H1 (cell line): ENCODE measurements around the gene SSU72. TPM values are rescaled to one million over a fixed set of nuclear protein-coding genes. Genes with fewer than 3 reads are reported as not detected.
A peak's percentile ranks its signal among the peaks of the same experiment; 100 is the strongest.

Experiments
- CTCF ChIA-PET: fragments of 300-600 bp; sonication (Branson Sonifier 250); formaldehyde crosslinking; loops from one replicate; lab custom pipeline; 2021; ENCODE audit not compliant: partially characterized antibody; lab: Charles Lee
- POLR2A ChIA-PET: fragments of 300-600 bp; sonication (Branson Sonifier 250); formaldehyde crosslinking; loops from one replicate; lab custom pipeline; 2021; ENCODE audit warnings: inconsistent platforms; ENCODE audit not compliant: partially characterized antibody; lab: Charles Lee
- DNase-seq, 2 experiments: peaks; one replicate each; pipeline versions ENCODE4 v3.0.0 to v3.0.0-alpha.2; 2010 to 2022; ENCODE audit warnings: low spot score in 2 of 2, low read depth in 1 of 2, mixed read lengths in 1 of 2
- FAIRE-seq: peaks from 2 replicates; lab custom pipeline; 2011; peaks lifted over from hg19 to GRCh38; lab: Jason Lieb, UNC
- H2AFZ ChIP-seq: 2 replicates; pipeline ENCODE4 v1.8.1; 2012; ENCODE audit warnings: low read length, inconsistent platforms
- H2AK5ac ChIP-seq: 2 replicates; pipeline ENCODE4 v1.6.1; 2013; ENCODE audit warnings: low read depth, low read length
- H2BK120ac ChIP-seq: replicated peaks from 2 replicates; pipeline ENCODE3; 2013; ENCODE audit warnings: low read depth, low read length, inconsistent platforms
- H2BK12ac ChIP-seq: 2 replicates; pipeline ENCODE4 v1.6.1; 2013; ENCODE audit warnings: low read depth, low read length
- H2BK15ac ChIP-seq: 2 replicates; pipeline ENCODE4 v1.6.1; 2013; ENCODE audit warnings: low read length
- H2BK20ac ChIP-seq: 2 replicates; pipeline ENCODE4 v1.6.1; 2013; ENCODE audit warnings: low read length
- H2BK5ac ChIP-seq: 2 replicates; pipeline ENCODE4 v1.6.1; 2013; ENCODE audit warnings: low read depth, low read length
- H3K14ac ChIP-seq: 2 replicates; pipeline ENCODE4 v1.6.1; 2013; ENCODE audit warnings: inconsistent platforms; ENCODE audit not compliant: insufficient read length
- H3K18ac ChIP-seq: 2 replicates; pipeline ENCODE4 v1.6.1; 2013; ENCODE audit warnings: low read length; ENCODE audit errors: extremely low read depth
- H3K23ac ChIP-seq: 2 replicates; pipeline ENCODE4 v1.6.1; 2013; ENCODE audit warnings: inconsistent platforms; ENCODE audit not compliant: insufficient read length
- H3K23me2 ChIP-seq: 2 replicates; pipeline ENCODE4 v1.6.1; 2013; ENCODE audit warnings: low read depth, low read length
- H3K27ac ChIP-seq: 2 replicates; pipeline ENCODE4 v1.6.1; 2011; ENCODE audit warnings: low read depth, low read length, inconsistent platforms
- H3K27me3 ChIP-seq, 4 experiments: replicated peaks in 1 of 4; 1 replicate in 1 of 4; 2 replicates in 3 of 4; pipeline versions ENCODE4 v1.6.1 to v1.8.1; 2011 to 2013; ENCODE audit warnings: low read length in 3 of 4, mild to moderate bottlenecking in 3 of 4, inconsistent platforms in 2 of 4, mixed read lengths in 2 of 4, moderate library complexity in 1 of 4; ENCODE audit not compliant: control insufficient read depth in 3 of 4, insufficient read depth in 3 of 4; ENCODE audit errors: extremely low read depth in 1 of 4
- H3K36me3 ChIP-seq, 4 experiments: 2 replicates each; pipeline versions ENCODE4 v1.6.1 to v1.8.1; 2011 to 2013; ENCODE audit warnings: mild to moderate bottlenecking in 4 of 4, low read length in 3 of 4, moderate library complexity in 2 of 4, control low read depth in 1 of 4, inconsistent platforms in 1 of 4; ENCODE audit not compliant: insufficient read depth in 4 of 4, control insufficient read depth in 2 of 4
- H3K4ac ChIP-seq: replicated peaks from 2 replicates; pipeline ENCODE3; 2013; ENCODE audit warnings: low read length, low read depth, mixed read lengths, inconsistent platforms; ENCODE audit not compliant: insufficient read length
- H3K4me1 ChIP-seq, 4 experiments: replicated peaks in 1 of 4; 1 replicate in 1 of 4; 2 replicates in 3 of 4; pipeline versions ENCODE4 v1.6.1 to v1.8.1; 2011 to 2013; ENCODE audit warnings: low read length in 3 of 4, inconsistent platforms in 2 of 4, mixed read lengths in 1 of 4; ENCODE audit not compliant: insufficient read depth in 4 of 4, control insufficient read depth in 3 of 4
- H3K4me2 ChIP-seq, 2 experiments: 2 replicates each; pipeline versions ENCODE4 v1.6.1 to v1.8.1; 2011 to 2013; ENCODE audit warnings: low read depth in 2 of 2, low read length in 2 of 2, control low read depth in 1 of 2, inconsistent platforms in 1 of 2, mild to moderate bottlenecking in 1 of 2; ENCODE audit not compliant: insufficient read depth in 1 of 2
- H3K4me3 ChIP-seq, 4 experiments: fragments of 200-600, 300-600 bp in 1 of 4; sonication (generic), shearing (Covaris generic), sonication (Bioruptor Twin) in 1 of 4; 2 replicates each; pipeline versions ENCODE4 v1.5.1 to v1.8.1; 2011 to 2016; ENCODE audit warnings: low read length in 4 of 4, low read depth in 3 of 4, control low read depth in 2 of 4, inconsistent platforms in 2 of 4, mild to moderate bottlenecking in 2 of 4, mixed read lengths in 1 of 4, moderate library complexity in 1 of 4; ENCODE audit not compliant: insufficient read depth in 2 of 4; ENCODE audit errors: extremely low read depth in 1 of 4
- H3K56ac ChIP-seq: replicated peaks from 2 replicates; pipeline ENCODE3; 2013; ENCODE audit warnings: low read depth, mild to moderate bottlenecking, mixed read lengths, low read length, inconsistent platforms; ENCODE audit not compliant: insufficient read length
- H3K79me1 ChIP-seq: 2 replicates; pipeline ENCODE4 v1.6.1; 2013; ENCODE audit warnings: low read depth, low read length, control low read depth
- H3K79me2 ChIP-seq, 2 experiments: 2 replicates each; pipeline versions ENCODE4 v1.6.1 to v1.8.1; 2012 to 2013; ENCODE audit warnings: low read length in 2 of 2, mild to moderate bottlenecking in 2 of 2, inconsistent platforms in 1 of 2; ENCODE audit not compliant: insufficient read depth in 2 of 2, control insufficient read depth in 1 of 2
- H3K9ac ChIP-seq, 4 experiments: replicated peaks in 1 of 4; 1 replicate in 1 of 4; 2 replicates in 3 of 4; pipeline versions ENCODE4 v1.6.1 to v1.8.1; 2011 to 2013; ENCODE audit warnings: low read depth in 3 of 4, low read length in 3 of 4, control low read depth in 2 of 4, mild to moderate bottlenecking in 2 of 4, moderate library complexity in 2 of 4, inconsistent platforms in 1 of 4; ENCODE audit errors: extremely low read depth in 1 of 4
- H3K9me3 ChIP-seq, 2 experiments: 2 replicates each; pipeline versions ENCODE4 v1.6.1 to v1.8.1; 2012 to 2013; ENCODE audit warnings: mild to moderate bottlenecking in 2 of 2, moderate library complexity in 2 of 2, control low read depth in 1 of 2, inconsistent platforms in 1 of 2, low read depth in 1 of 2, low read length in 1 of 2, mixed read lengths in 1 of 2; ENCODE audit not compliant: insufficient read depth in 2 of 2
- H4K20me1 ChIP-seq, 2 experiments: replicated peaks in 1 of 2; 2 replicates each; pipeline versions ENCODE3 to v1.8.1; 2011 to 2013; ENCODE audit warnings: inconsistent platforms in 2 of 2, low read length in 2 of 2, mild to moderate bottlenecking in 1 of 2; ENCODE audit not compliant: insufficient read depth in 2 of 2, control insufficient read depth in 1 of 2
- H4K5ac ChIP-seq: 2 replicates; pipeline ENCODE4 v1.6.1; 2013; ENCODE audit warnings: low read length, low read depth, mixed read lengths, inconsistent platforms; ENCODE audit not compliant: insufficient read length
- H4K8ac ChIP-seq: 2 replicates; pipeline ENCODE4 v1.8.0; 2013; ENCODE audit warnings: mild to moderate bottlenecking, moderate library complexity, low read length, inconsistent platforms; ENCODE audit not compliant: insufficient read depth; ENCODE audit errors: extremely low read depth
- H4K91ac ChIP-seq: replicated peaks from 2 replicates; pipeline ENCODE3; 2013; ENCODE audit warnings: low read length, mixed read lengths, inconsistent platforms; ENCODE audit not compliant: insufficient read length
- ATF2 ChIP-seq: IDR thresholded peaks from 2 replicates; pipeline ENCODE4 v1.6.1; 2012; ENCODE audit warnings: low read length, inconsistent platforms
- BACH1 ChIP-seq: IDR thresholded peaks from 2 replicates; pipeline ENCODE4 v1.6.1; 2012; ENCODE audit warnings: low read length, improper control_type of control experiment
- CTBP2 ChIP-seq: IDR thresholded peaks from 2 replicates; pipeline ENCODE4 v1.7.0; 2011; ENCODE audit warnings: borderline replicate concordance, mild to moderate bottlenecking, moderate library complexity, mixed read lengths, low read length; ENCODE audit not compliant: insufficient read depth, insufficient read length
- EZH2 ChIP-seq: fragments of 200-600 bp; sonication (generic); IDR thresholded peaks from 2 replicates; pipeline ENCODE4 v1.7.1; 2012; ENCODE audit warnings: low read depth, mild to moderate bottlenecking, moderate library complexity, low read length, inconsistent platforms; ENCODE audit not compliant: severe bottlenecking
- NANOG ChIP-seq: IDR thresholded peaks from 2 replicates; pipeline ENCODE4 v1.6.1; 2011; ENCODE audit warnings: low read length, low read depth, mild to moderate bottlenecking, inconsistent platforms; ENCODE audit not compliant: insufficient read depth, poor library complexity, severe bottlenecking
- SIRT6 ChIP-seq: IDR thresholded peaks from one replicate; pipeline ENCODE4 v1.7.1; 2012; ENCODE audit warnings: low read length, inconsistent platforms
- SRF ChIP-seq: IDR thresholded peaks from 2 replicates; pipeline ENCODE4 v1.6.1; 2011; ENCODE audit warnings: mild to moderate bottlenecking, low read depth, low read length, moderate library complexity
- TAF7 ChIP-seq: optimal IDR thresholded peaks from 2 replicates; pipeline ENCODE3; 2011; ENCODE audit warnings: low read depth, mild to moderate bottlenecking, inconsistent platforms, low read length, moderate library complexity, borderline replicate concordance
- TBP ChIP-seq: IDR thresholded peaks from 2 replicates; pipeline ENCODE4 v1.6.1; 2011; ENCODE audit warnings: low read depth, low read length, improper control_type of control experiment
- ZNF274 ChIP-seq: IDR thresholded peaks from 2 replicates; pipeline ENCODE4 v1.7.0; 2012; ENCODE audit warnings: low read length, borderline replicate concordance; ENCODE audit errors: extremely low read depth
- WGBS, 2 experiments: shearing (Covaris generic) in 1 of 2; methylation state at CpG; one replicate each; pipeline versions ENCODE4 v1.1.6 to v1.1.7; 2013 to 2015; ENCODE audit warnings: low lambda C conversion rate in 2 of 2, mixed read lengths in 2 of 2, inconsistent platforms in 1 of 2, low coverage in 1 of 2, missing lambda C conversion rate in 1 of 2; ENCODE audit not compliant: insufficient replicate concordance in 2 of 2, insufficient coverage in 1 of 2, insufficient read length in 1 of 2; ENCODE audit errors: extremely low coverage in 1 of 2, missing lambda C conversion rate in 1 of 2; 5-methylcytosine and 5-hydroxymethylcytosine counted together
- polyA plus RNA-seq, 7 experiments: library from polyadenylated mRNA; depleted of rRNA in 3 of 7; stranded (reverse) in 5 of 7; unstranded in 2 of 7; fragments of >200 nt in 5 of 7; fragments of 200-250 nt in 2 of 7; gene quantifications; 1 replicate in 5 of 7; 2 replicates in 1 of 7; 4 replicates in 1 of 7; pipeline versions ENCODE4 v1.2.1 to v1.2.3, GENCODE V29; 2011 to 2013; ENCODE audit warnings: missing spikeins in 2 of 7, mixed read lengths in 2 of 7
- total RNA-seq: library from RNA; stranded (reverse); fragmentation: NEBNext Ultra II Directional; extraction: Animal tissue kit (Norgen Biotek cat#: 25700); gene quantifications from 2 replicates; pipeline ENCODE4 v1.2.1, GENCODE V29; 2021

SSU72 gene
- total and polyA plus RNA-seq, 2 of the 8 experiments (the other 6 are each of a cell fraction or from before 2014, with no cell fraction given) = 110 to 165 TPM

GRCh38 chr1:1616838-1617237 lies 42.2 kb upstream of the SSU72 start:
- WGBS, 2 experiments = 87% methylated on average over 17 of the region's 19 CpGs; no CpG with 5 or more reads in 1 of the 2 experiments
- Histone ChIP-seq H2AK5ac (no peak overlapping the region), H3K4me2 (peak overlapping the region; percentile 62 to 94), H2BK20ac (no peak overlapping the region), H3K14ac (no peak overlapping the region), H2BK12ac (no peak overlapping the region), H3K9me3 (no peaks in the 10 kb centered on the region), H2BK120ac (no peak overlapping the region), H2BK15ac (no peak overlapping the region), H3K56ac (no peak overlapping the region), H4K20me1 (peaks cover 6 to 24% of the 10 kb centered on the region in 2 experiments), H3K27me3 (no peaks in the 10 kb centered on the region; a peak in 1 of 7 replicates), H2AFZ (no peak overlapping the region), H2BK5ac (no peak overlapping the region), H3K4me1 (peaks cover 0 to 13% (median 5%) of the 10 kb centered on the region in 4 experiments; a peak in 5 of 7 replicates), H3K18ac (no peak overlapping the region), H3K36me3 (no peaks in the 10 kb centered on the region), H3K4ac (no peak overlapping the region), H3K4me3 (peak overlapping the region; percentile 80 to 97 (median 92); a peak in 5 of 8 replicates), H3K79me1 (peaks cover 3% of the 10 kb centered on the region), H3K79me2 (peaks cover 0 to 13% of the 10 kb centered on the region in 2 experiments; a peak in 2 of 4 replicates), H3K23me2 (peaks cover 6% of the 10 kb centered on the region; the same call in 1 of the 2 replicates), H3K23ac (no peak overlapping the region), H4K91ac (no peak overlapping the region), H3K27ac (no peak overlapping the region), H3K9ac (no peak overlapping the region), H4K5ac (no peak overlapping the region), H4K8ac (0 out of 2 replicates have a peak overlapping the region, but pooled peaks have one; percentile 28)
- DNase-seq (no peak), FAIRE-seq (no peak)
- ChIA-PET CTCF (interaction anchor here (1.4 kb wide), 1 partner anchor 70 kb away, joined by 3 read pairs; no protein-coding TSS in a partner anchor), POLR2A (interaction anchor here (2.5 to 4.6 kb wide), 2 partner anchors 10 to 13 kb away, joined by 8 to 34 read pairs; partner anchors contain the start of gene MMP23B)
- no peak for TF ChIP-seq EZH2
- no peak for TF ChIP-seq ZNF274
- no peak for TF ChIP-seq TAF7
- TF ChIP-seq NANOG = no peak
- TF ChIP-seq SIRT6 = no peak
- no peak for TF ChIP-seq BACH1
- no peak for TF ChIP-seq TBP
- no peak for TF ChIP-seq ATF2
- TF ChIP-seq CTBP2 = no peak
- no peak for TF ChIP-seq SRF
